Uterus (tissue), 2 donors: ENCODE results near the gene CEBPA.

ENCODE experiments used
- POLR2A ChIP-seq, 2 donors: fragments of 450-650 bp; IDR thresholded peaks; one replicate each; pipeline ENCODE4 v1.6.1; 2016; ENCODE audit warnings: antibody characterized with exemption in 2 of 2, mild to moderate bottlenecking in 1 of 2, moderate library complexity in 1 of 2
- TF ChIP-seq, protein P1 (sequence below), 4 experiments: fragments of 200-600 bp in 2 of 4; fragments of 450-650 bp in 2 of 4; sonication (generic) in 2 of 4; IDR thresholded peaks; one replicate each; pipeline ENCODE4 v1.5.1; 2016 to 2019; ENCODE audit warnings: antibody characterized with exemption in 4 of 4, mild to moderate bottlenecking in 2 of 4, moderate library complexity in 1 of 4

DNA sequence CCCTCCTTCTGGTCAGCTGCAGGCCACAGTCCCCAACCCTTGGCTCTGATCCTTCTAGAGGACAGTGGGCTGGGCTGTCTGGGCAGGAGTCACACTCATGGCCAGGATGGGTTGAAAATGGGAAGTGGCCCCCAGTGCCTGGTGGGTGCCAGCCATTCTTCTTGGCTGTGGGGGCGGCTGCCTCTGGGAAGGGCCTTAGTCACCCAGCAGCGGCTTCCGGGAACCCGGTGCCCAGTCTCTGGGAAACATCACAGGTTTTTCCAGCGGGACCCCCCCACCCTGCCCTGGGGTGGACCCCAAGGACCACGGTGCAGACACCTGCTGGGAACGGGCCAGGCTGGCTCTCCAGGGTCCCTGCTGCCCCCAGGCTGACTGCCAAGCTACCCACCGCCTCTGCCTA, 49.4 kb downstream of the CEBPA start:
- no peak for TF ChIP-seq POLR2A (IDR thresholded peaks at IDR 0.05)
- TF ChIP-seq, protein P1, sequence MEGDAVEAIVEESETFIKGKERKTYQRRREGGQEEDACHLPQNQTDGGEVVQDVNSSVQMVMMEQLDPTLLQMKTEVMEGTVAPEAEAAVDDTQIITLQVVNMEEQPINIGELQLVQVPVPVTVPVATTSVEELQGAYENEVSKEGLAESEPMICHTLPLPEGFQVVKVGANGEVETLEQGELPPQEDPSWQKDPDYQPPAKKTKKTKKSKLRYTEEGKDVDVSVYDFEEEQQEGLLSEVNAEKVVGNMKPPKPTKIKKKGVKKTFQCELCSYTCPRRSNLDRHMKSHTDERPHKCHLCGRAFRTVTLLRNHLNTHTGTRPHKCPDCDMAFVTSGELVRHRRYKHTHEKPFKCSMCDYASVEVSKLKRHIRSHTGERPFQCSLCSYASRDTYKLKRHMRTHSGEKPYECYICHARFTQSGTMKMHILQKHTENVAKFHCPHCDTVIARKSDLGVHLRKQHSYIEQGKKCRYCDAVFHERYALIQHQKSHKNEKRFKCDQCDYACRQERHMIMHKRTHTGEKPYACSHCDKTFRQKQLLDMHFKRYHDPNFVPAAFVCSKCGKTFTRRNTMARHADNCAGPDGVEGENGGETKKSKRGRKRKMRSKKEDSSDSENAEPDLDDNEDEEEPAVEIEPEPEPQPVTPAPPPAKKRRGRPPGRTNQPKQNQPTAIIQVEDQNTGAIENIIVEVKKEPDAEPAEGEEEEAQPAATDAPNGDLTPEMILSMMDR (IDR thresholded peaks at IDR 0.05), result no peak
